Parathyroid adenoma (tissue), 2 donors: Measurements from ENCODE around the gene SERPIND1.

ENCODE experiments used
- H2AFZ ChIP-seq: fragments of 300-600 bp; sonication (generic); one replicate; pipeline ENCODE4 v1.7.0; 2017; ENCODE audit warnings: antibody characterized with exemption, mild to moderate bottlenecking
- H3K27ac ChIP-seq: fragments of 300-600 bp; sonication (generic); one replicate; pipeline ENCODE4 v1.7.0; 2017
- H3K27me3 ChIP-seq: fragments of 300-600 bp; sonication (generic); one replicate; pipeline ENCODE4 v1.7.0; 2017; ENCODE audit warnings: low read length; ENCODE audit not compliant: control insufficient read depth, insufficient read depth
- H3K36me3 ChIP-seq: fragments of 300-600 bp; sonication (generic); one replicate; pipeline ENCODE4 v1.7.0; 2017; ENCODE audit warnings: low read length; ENCODE audit not compliant: control insufficient read depth, insufficient read depth
- H3K4me1 ChIP-seq: fragments of 300-600 bp; sonication (generic); one replicate; pipeline ENCODE4 v1.7.0; 2017; ENCODE audit warnings: control low read depth
- H3K4me2 ChIP-seq: fragments of 300-600 bp; sonication (generic); one replicate; pipeline ENCODE4 v1.7.0; 2017; ENCODE audit warnings: low read length
- H3K4me3 ChIP-seq: fragments of 300-600 bp; sonication (generic); one replicate; pipeline ENCODE4 v1.7.0; 2017; ENCODE audit warnings: low read depth, low read length
- H3K79me2 ChIP-seq: fragments of 300-600 bp; sonication (generic); one replicate; pipeline ENCODE4 v1.7.0; 2017; ENCODE audit warnings: control low read depth
- H3K9ac ChIP-seq: fragments of 300-600 bp; sonication (generic); one replicate; pipeline ENCODE4 v1.7.0; 2017; ENCODE audit warnings: mild to moderate bottlenecking
- H3K9me3 ChIP-seq: fragments of 300-600 bp; sonication (generic); one replicate; pipeline ENCODE4 v1.7.0; 2017; ENCODE audit warnings: low read length; ENCODE audit not compliant: control insufficient read depth
- CTCF ChIP-seq: fragments of 300-600 bp; sonication (generic); IDR thresholded peaks from one replicate; pipeline ENCODE4 v1.7.0; 2017; ENCODE audit warnings: antibody characterized with exemption, mild to moderate bottlenecking
- donor health status: primary hyperparathyroidism.

Gene SERPIND1

GRCh38 chr22:20773793-20774212, at the start of gene SERPIND1:
Gene SERPIND1 (plus strand): TSS chr22:20774113. CDS start chr22:20779313, 5,200 bp downstream.
- H3K4me1 ChIP-seq, result no peaks in the 10 kb centered on the region

GRCh38 chr22:20724676-20725454, 49.0 kb upstream of the SERPIND1 start:
- H3K27me3 ChIP-seq, result no peaks in the 10 kb centered on the region
- TF ChIP-seq CTCF, result no peak
- H3K4me2 ChIP-seq, result no peak overlapping the region
- H2AFZ ChIP-seq, result no peak overlapping the region
- no peaks in the 10 kb centered on the region for H3K36me3 ChIP-seq
- H3K9ac ChIP-seq, result no peak overlapping the region
- H3K27ac ChIP-seq, result no peak overlapping the region
- no peaks in the 10 kb centered on the region for H3K9me3 ChIP-seq
- no peaks in the 10 kb centered on the region for H3K4me1 ChIP-seq
- H3K79me2 ChIP-seq, result no peaks in the 10 kb centered on the region
- H3K4me3 ChIP-seq, result no peak overlapping the region

More at GRCh38 chr22:20773793-20774212, at the start of gene SERPIND1:
- Histone ChIP-seq H3K79me2 (no peaks in the 10 kb centered on the region), H3K27me3 (no peaks in the 10 kb centered on the region), H3K4me2 (no peak within 1 kb of the TSS), H3K9me3 (no peaks in the 10 kb centered on the region), H3K4me3 (no peak within 1 kb of the TSS), H3K27ac (no peak within 1 kb of the TSS), H2AFZ (no peak within 1 kb of the TSS), H3K36me3 (no peaks in the 10 kb centered on the region), H3K9ac (no peak within 1 kb of the TSS)
- TF ChIP-seq CTCF, result no peak

- no peak overlapping the region for H3K4me2 ChIP-seq
- H3K79me2 ChIP-seq, result no peaks in the 10 kb centered on the region
- H3K27ac ChIP-seq, result no peak overlapping the region
- H3K9ac ChIP-seq, result no peak overlapping the region
- no peaks in the 10 kb centered on the region for H3K4me1 ChIP-seq
- no peak for TF ChIP-seq CTCF
- H3K27me3 ChIP-seq, result no peaks in the 10 kb centered on the region
- H3K36me3 ChIP-seq, result no peaks in the 10 kb centered on the region
- H2AFZ ChIP-seq, result no peak overlapping the region
- no peaks in the 10 kb centered on the region for H3K9me3 ChIP-seq
- H3K4me3 ChIP-seq, result no peak overlapping the region
These were observed 47.8 kb upstream of the SERPIND1 start for GRCh38 chr22:20725987-20726558.

- H2AFZ ChIP-seq, result no peak overlapping the region
- H3K79me2 ChIP-seq, result no peaks in the 10 kb centered on the region
- no peaks in the 10 kb centered on the region for H3K4me1 ChIP-seq
- H3K9ac ChIP-seq, result no peak overlapping the region
- H3K9me3 ChIP-seq, result no peaks in the 10 kb centered on the region
- no peaks in the 10 kb centered on the region for H3K27me3 ChIP-seq
- no peak overlapping the region for H3K27ac ChIP-seq
- no peaks in the 10 kb centered on the region for H3K36me3 ChIP-seq
- no peak overlapping the region for H3K4me3 ChIP-seq
- TF ChIP-seq CTCF, result no peak
- H3K4me2 ChIP-seq, result no peak overlapping the region
These were observed 46.5 kb upstream of the SERPIND1 start for GRCh38 chr22:20727118-20728015.
